NT2/D1 (cell line): ENCODE data around the gene PAQR9.

ENCODE experiments used
- DNase-seq: peaks from one replicate; pipeline ENCODE4 v3.0.0-alpha.2; 2011; ENCODE audit warnings: low read depth, low spot score
- H3K27me3 ChIP-seq: 2 replicates; pipeline ENCODE4 v1.6.0; 2011; ENCODE audit warnings: mild to moderate bottlenecking; ENCODE audit not compliant: insufficient read length, insufficient read depth
- H3K36me3 ChIP-seq: 2 replicates; pipeline ENCODE4 v1.6.1; 2011; ENCODE audit warnings: mild to moderate bottlenecking, low read length, mixed read lengths; ENCODE audit not compliant: insufficient read depth, insufficient read length
- H3K4me1 ChIP-seq: 2 replicates; pipeline ENCODE4 v1.5.1; 2011; ENCODE audit not compliant: insufficient read depth, insufficient read length
- H3K4me3 ChIP-seq: 2 replicates; pipeline ENCODE4 v1.5.1; 2011; ENCODE audit warnings: low read depth; ENCODE audit not compliant: insufficient read length
- H3K9ac ChIP-seq: 2 replicates; pipeline ENCODE4 v1.6.0; 2011; ENCODE audit warnings: low read depth; ENCODE audit not compliant: insufficient read length
- H3K9me3 ChIP-seq: 2 replicates; pipeline ENCODE4 v1.5.1; 2011; ENCODE audit warnings: mild to moderate bottlenecking, low read length; ENCODE audit not compliant: insufficient read depth
- SUZ12 ChIP-seq: IDR thresholded peaks from 2 replicates; pipeline ENCODE4 v1.6.1; 2011; ENCODE audit not compliant: insufficient read length, insufficient read depth; ENCODE audit errors: extremely low read depth
- YY1 ChIP-seq: IDR thresholded peaks from 2 replicates; pipeline ENCODE4 v1.6.1; 2011; ENCODE audit not compliant: insufficient read length, insufficient read depth
- ZNF274 ChIP-seq: IDR thresholded peaks from 2 replicates; pipeline ENCODE4 v1.6.1; 2011; ENCODE audit warnings: mild to moderate bottlenecking, low read depth, low read length

PAQR9 gene

GRCh38 chr3:142987707-142988106 is 24.2 kb upstream of the PAQR9 start:
- no peak for DNase-seq
- Histone ChIP-seq H3K9ac (no peak overlapping the region), H3K9me3 (no peaks in the 10 kb centered on the region), H3K4me3 (no peak overlapping the region), H3K36me3 (no peaks in the 10 kb centered on the region), H3K27me3 (no peaks in the 10 kb centered on the region), H3K4me1 (no peaks in the 10 kb centered on the region)
- TF ChIP-seq SUZ12 (no peak), ZNF274 (no peak), YY1 (no peak)

GRCh38 chr3:142987080-142987700 is 23.7 kb upstream of the PAQR9 start:
- H3K4me1 ChIP-seq, result no peaks in the 10 kb centered on the region
- no peaks in the 10 kb centered on the region for H3K36me3 ChIP-seq
- no peaks in the 10 kb centered on the region for H3K27me3 ChIP-seq
- no peak for TF ChIP-seq YY1
- TF ChIP-seq SUZ12, result no peak
- TF ChIP-seq ZNF274, result no peak
- H3K4me3 ChIP-seq, result no peak overlapping the region
- no peak for DNase-seq
- H3K9ac ChIP-seq, result no peak overlapping the region
- H3K9me3 ChIP-seq, result no peaks in the 10 kb centered on the region

GRCh38 chr3:142984255-142984654 is 20.8 kb upstream of the PAQR9 start:
- TF ChIP-seq YY1 (no peak), SUZ12 (no peak), ZNF274 (no peak)
- no peak overlapping the region for H3K4me3 ChIP-seq
- no peaks in the 10 kb centered on the region for H3K9me3 ChIP-seq
- H3K4me1 ChIP-seq, result no peaks in the 10 kb centered on the region
- no peak for DNase-seq
- H3K9ac ChIP-seq, result no peak overlapping the region
- no peaks in the 10 kb centered on the region for H3K27me3 ChIP-seq
- no peaks in the 10 kb centered on the region for H3K36me3 ChIP-seq

- TF ChIP-seq ZNF274 (no peak), YY1 (no peak), SUZ12 (no peak)
- Histone ChIP-seq H3K9ac (no peak overlapping the region), H3K36me3 (no peaks in the 10 kb centered on the region), H3K27me3 (no peaks in the 10 kb centered on the region), H3K4me3 (no peak overlapping the region), H3K9me3 (no peaks in the 10 kb centered on the region), H3K4me1 (no peaks in the 10 kb centered on the region)
- no peak for DNase-seq
Observed at GRCh38 chr3:142983318-142983717, 19.8 kb upstream of the PAQR9 start.

GRCh38 chr3:142982038-142982773 is 18.7 kb upstream of the PAQR9 start:
- TF ChIP-seq YY1 (no peak), ZNF274 (no peak), SUZ12 (no peak)
- no peak for DNase-seq
- Histone ChIP-seq H3K4me1 (no peaks in the 10 kb centered on the region), H3K9ac (no peak overlapping the region), H3K9me3 (no peaks in the 10 kb centered on the region), H3K27me3 (no peaks in the 10 kb centered on the region), H3K36me3 (no peaks in the 10 kb centered on the region), H3K4me3 (no peak overlapping the region)

GRCh38 chr3:142981108-142981507 is 17.6 kb upstream of the PAQR9 start:
- Histone ChIP-seq H3K9ac (no peak overlapping the region), H3K4me1 (no peaks in the 10 kb centered on the region), H3K9me3 (no peaks in the 10 kb centered on the region), H3K4me3 (no peak overlapping the region), H3K36me3 (no peaks in the 10 kb centered on the region), H3K27me3 (no peaks in the 10 kb centered on the region)
- DNase-seq, result no peak
- TF ChIP-seq SUZ12 (no peak), YY1 (no peak), ZNF274 (no peak)

GRCh38 chr3:142977399-142977728 is 13.9 kb upstream of the PAQR9 start:
- DNase-seq, result no peak
- H3K9me3 ChIP-seq, result no peaks in the 10 kb centered on the region
- H3K4me3 ChIP-seq, result no peak overlapping the region
- H3K36me3 ChIP-seq, result no peaks in the 10 kb centered on the region
- H3K4me1 ChIP-seq, result no peaks in the 10 kb centered on the region
- no peaks in the 10 kb centered on the region for H3K27me3 ChIP-seq
- H3K9ac ChIP-seq, result no peak overlapping the region
- TF ChIP-seq YY1 (no peak), ZNF274 (no peak), SUZ12 (no peak)
